ENCODE data around the gene CLIC6.

CLIC6 gene

GRCh38 chr21:34764715-34765284 lies 96.0 kb downstream of the CLIC6 start:
- Mint-ChIP-seq H3K36me3 (ENCODE audit: low read depth) (no peaks in the 10 kb centered on the region), H3K4me3 (no peak overlapping the region), H3K27ac (no peak overlapping the region), H3K27me3 (ENCODE audit: low read depth) (peaks cover 20% of the 10 kb centered on the region), H3K4me1 (ENCODE audit: low read depth) (no peaks in the 10 kb centered on the region), H3K9me3 (no peaks in the 10 kb centered on the region)
- no peak for DNase-seq (ENCODE audit: low spot score)

GRCh38 chr21:34765619-34766018 lies 96.8 kb downstream of the CLIC6 start:
- Mint-ChIP-seq H3K4me1 (ENCODE audit: low read depth) (no peaks in the 10 kb centered on the region), H3K27me3 (ENCODE audit: low read depth) (peaks cover 25% of the 10 kb centered on the region), H3K9me3 (no peaks in the 10 kb centered on the region), H3K36me3 (ENCODE audit: low read depth) (no peaks in the 10 kb centered on the region), H3K4me3 (no peak overlapping the region), H3K27ac (no peak overlapping the region)
- DNase-seq (ENCODE audit: low spot score) = no peak

- Mint-ChIP-seq H3K4me1 (ENCODE audit: low read depth) (no peaks in the 10 kb centered on the region), H3K36me3 (ENCODE audit: low read depth) (no peaks in the 10 kb centered on the region), H3K9me3 (no peaks in the 10 kb centered on the region), H3K27me3 (ENCODE audit: low read depth) (peaks cover 31% of the 10 kb centered on the region), H3K4me3 (no peak overlapping the region), H3K27ac (no peak overlapping the region)
- DNase-seq (ENCODE audit: low spot score) = no peak
These were observed 98.1 kb downstream of the CLIC6 start for GRCh38 chr21:34766862-34767261.

Data from T-helper 2 cell treated with Interferon-gamma antibody and Interleukin-4, amounts not matched to agents 5 μg/mL and 100 μg/mL, for 36 hours (primary cell).